K562 (cell line): Measurements from ENCODE around the gene ADK. TPM values are rescaled to one million over a fixed set of nuclear protein-coding genes. Genes with fewer than 3 reads are reported as not detected.

ENCODE experiments used
- ASH1L ChIP-seq: fragments of 450-650 bp; IDR thresholded peaks from 2 replicates; pipeline ENCODE4 v1.6.1; 2018; ENCODE audit warnings: borderline replicate concordance, mild to moderate bottlenecking, low read depth; ENCODE audit not compliant: partially characterized antibody
- C11orf30 ChIP-seq: fragments of 450-650 bp; IDR thresholded peaks from 2 replicates; pipeline ENCODE4 v1.6.1; 2016; ENCODE audit warnings: low read depth, mild to moderate bottlenecking
- DDX20 ChIP-seq: fragments of 450-650 bp; IDR thresholded peaks from 2 replicates; pipeline ENCODE4 v1.6.1; 2016; ENCODE audit warnings: missing genetic modification characterization, low read depth, mild to moderate bottlenecking, missing compliant biosample characterization, moderate library complexity
- ELF1 ChIP-seq: fragments of 200-800 bp; sonication (Bioruptor generic); IDR thresholded peaks from 2 replicates; pipeline ENCODE4 v1.6.1; 2016; ENCODE audit warnings: missing genetic modification characterization, missing compliant biosample characterization
- FOXK1 ChIP-seq: sonication (generic); formaldehyde crosslinking; IDR thresholded peaks from 2 replicates; pipeline ENCODE4 v1.8.0; 2022; ENCODE audit warnings: missing genetic modification reagents, mild to moderate bottlenecking, borderline replicate concordance
- FOXO4 ChIP-seq: fragments of 450-650 bp; formaldehyde crosslinking; IDR thresholded peaks from 2 replicates; pipeline ENCODE4 v1.4.0; 2020; ENCODE audit warnings: mild to moderate bottlenecking, moderate library complexity
- KDM2B ChIP-seq: fragments of 250-450 bp; sonication (Bioruptor Pico); IDR thresholded peaks from 2 replicates; pipeline ENCODE4 v1.8.0; 2021; ENCODE audit warnings: mild to moderate bottlenecking, moderate library complexity
- MCM2 ChIP-seq: fragments of 450-650 bp; IDR thresholded peaks from 2 replicates; pipeline ENCODE4 v1.6.1; 2017; ENCODE audit warnings: low read depth, mild to moderate bottlenecking
- MTA1 ChIP-seq: fragments of 450-650 bp; IDR thresholded peaks from 2 replicates; pipeline ENCODE4 v1.6.1; 2017; ENCODE audit warnings: borderline replicate concordance
- MYBL2 ChIP-seq, 2 experiments: fragments of 450-650 bp in 1 of 2; sonication (generic) in 1 of 2; formaldehyde crosslinking in 1 of 2; IDR thresholded peaks; 2 replicates each; pipeline versions ENCODE4 v1.6.1 to v1.8.1; 2017 to 2022; ENCODE audit warnings: borderline replicate concordance in 1 of 2, inconsistent platforms in 1 of 2, low read depth in 1 of 2, mild to moderate bottlenecking in 1 of 2, missing genetic modification reagents in 1 of 2, moderate library complexity in 1 of 2
- MYC ChIP-seq, 2 experiments: fragments of 250-450 bp in 1 of 2; sonication (Bioruptor Pico) in 1 of 2; IDR thresholded peaks; 2 replicates each; pipeline versions ENCODE4 v1.5.1 to v1.6.1; 2012 to 2021; ENCODE audit warnings: low read depth in 2 of 2, borderline replicate concordance in 1 of 2, improper control_type of control experiment in 1 of 2, low read length in 1 of 2, mild to moderate bottlenecking in 1 of 2, moderate library complexity in 1 of 2
- NCOA1 ChIP-seq: fragments of 450-650 bp; IDR thresholded peaks from 2 replicates; pipeline ENCODE4 v1.6.1; 2016; ENCODE audit warnings: low read depth
- NR0B1 ChIP-seq: fragments of 450-650 bp; IDR thresholded peaks from one replicate; pipeline ENCODE4 v1.6.1; 2018; ENCODE audit warnings: mild to moderate bottlenecking, moderate library complexity; ENCODE audit not compliant: partially characterized antibody
- OTX1 ChIP-seq: fragments of 450-650 bp; formaldehyde crosslinking; IDR thresholded peaks from 2 replicates; pipeline ENCODE4 v1.4.0; 2022; ENCODE audit warnings: mild to moderate bottlenecking
- PCBP2 ChIP-seq: fragments of 200-400 bp; formaldehyde crosslinking; IDR thresholded peaks from 2 replicates; pipeline ENCODE4 v1.6.1; 2018; ENCODE audit warnings: low read length, low read depth, mild to moderate bottlenecking, moderate library complexity; ENCODE audit not compliant: poor library complexity, severe bottlenecking
- PHB2 ChIP-seq: fragments of 450-650 bp; IDR thresholded peaks from 2 replicates; pipeline ENCODE4 v1.6.1; 2017; ENCODE audit warnings: low read depth
- PHTF2 ChIP-seq: fragments of 250-450 bp; sonication (Bioruptor Pico); IDR thresholded peaks from 2 replicates; pipeline ENCODE4 v1.5.0; 2021; ENCODE audit warnings: mild to moderate bottlenecking
- POLR3A ChIP-seq: IDR thresholded peaks from 2 replicates; pipeline ENCODE4 v1.6.1; 2011; ENCODE audit warnings: borderline replicate concordance, mild to moderate bottlenecking, moderate library complexity; ENCODE audit not compliant: insufficient read length, insufficient read depth; ENCODE audit errors: extremely low read depth
- RNF219 ChIP-seq: fragments of 250-450 bp; sonication (Bioruptor Pico); IDR thresholded peaks from 2 replicates; pipeline ENCODE4 v1.5.0; 2022; ENCODE audit warnings: mild to moderate bottlenecking
- SMARCA4 ChIP-seq: fragments of 450-650 bp; IDR thresholded peaks from 2 replicates; pipeline ENCODE4 v1.6.1; 2016
- SPI1 ChIP-seq: IDR thresholded peaks from 2 replicates; pipeline ENCODE4 v1.6.1; 2011; ENCODE audit warnings: low read depth, low read length, control low read depth, borderline replicate concordance
- ZC3H8 ChIP-seq: fragments of 450-650 bp; IDR thresholded peaks from 2 replicates; pipeline ENCODE4 v1.6.1; 2017
- ZNF134 ChIP-seq: fragments of 250-450 bp; sonication (Bioruptor Pico); conservative IDR thresholded peaks from 2 replicates; pipeline ENCODE4 v1.4.0; 2020
- ZNF695 ChIP-seq: fragments of 450-650 bp; formaldehyde crosslinking; IDR thresholded peaks from 2 replicates; pipeline ENCODE4 v1.4.0; 2020; ENCODE audit warnings: mild to moderate bottlenecking, moderate library complexity
- polyA plus RNA-seq, 8 experiments: library from polyadenylated mRNA; depleted of rRNA in 4 of 8; stranded (reverse) in 5 of 8; unstranded in 3 of 8; fragments of >200 nt; fragmentation: Nextera tagmentation in 2 of 8; fragmentation: Illumina TruSeq in 1 of 8; extraction: Ambion mirVana in 2 of 8; extraction: Trizol in 1 of 8; gene quantifications; 2 replicates each; pipeline versions ENCODE4 v1.2.1 to v1.2.3, GENCODE V29; 2011 to 2014; ENCODE audit warnings: inconsistent platforms in 1 of 8, missing spikeins in 1 of 8
- total RNA-seq, 7 experiments: library from RNA; depleted of rRNA in 6 of 7; stranded (reverse); fragments of >200 nt in 6 of 7; fragmentation: Illumina TruSeq in 2 of 7; extraction: Trizol in 2 of 7; gene quantifications; 2 replicates each; pipeline versions ENCODE4 v1.2.1 to v1.2.3, GENCODE V29; 2011 to 2021; ENCODE audit warnings: low replicate concordance in 1 of 7

ADK gene
- total and polyA plus RNA-seq, 9 of the 15 experiments (the other 6 are each of a cell fraction or from before 2014, with no cell fraction given): 54.2 to 97.8 (median 73.6) TPM

GRCh38 chr10:74176380-74177139 lies 25.5 kb downstream of the ADK start (continued):
- TF ChIP-seq MYC (IDR thresholded peaks at IDR 0.05; ENCODE audit: low read depth, low read length) (peak; percentile 96), MYC (CRISPR knock-in tag; IDR thresholded peaks at IDR 0.05; ENCODE audit: borderline replicate concordance, low read depth) (peak; percentile 84; the same call in 1 of the 2 replicates), OTX1 (CRISPR knock-in tag) (peak; percentile 65), ZC3H8 (no peak), KDM2B (CRISPR knock-in tag) (peak; percentile 23; the same call in 1 of the 2 replicates), MYBL2 (IDR thresholded peaks at IDR 0.05; ENCODE audit: low read depth) (no peak; the same call in 1 of the 2 replicates), MYBL2 (CRISPR knock-in tag; IDR thresholded peaks at IDR 0.05; ENCODE audit: borderline replicate concordance) (no peak), DDX20 (tag) (no peak), FOXO4 (CRISPR knock-in tag) (no peak), C11orf30 (no peak), MCM2 (no peak), POLR3A (no peak), PHB2 (no peak), ELF1 (tag) (no peak), ZNF134 (peak; percentile 27; the same call in 1 of the 2 replicates), FOXK1 (CRISPR knock-in tag) (peak; percentile 82), ZNF695 (CRISPR knock-in tag) (no peak), RNF219 (CRISPR knock-in tag) (no peak), PCBP2 (no peak), NR0B1 (no peak), SPI1 (no peak), MTA1 (no peak), PHTF2 (CRISPR knock-in tag) (no peak), SMARCA4 (peak; percentile 26; the same call in 1 of the 2 replicates), ASH1L (no peak), NCOA1 (peak; percentile 47; the same call in 1 of the 2 replicates)
